GM06990 (cell line): ENCODE results near the gene ALPI.
"Not testable (repeated sequence)": the region's sequence is repeated elsewhere in the genome, so short reads cannot be mapped to it uniquely, and the experiment has no call there.

Experiments used
- DNase-seq: peaks from one replicate; pipeline ENCODE4 v3.0.0-alpha.2; 2011; ENCODE audit not compliant: insufficient read length; ENCODE audit errors: extremely low read depth
- H3K27me3 ChIP-seq: replicated peaks from 2 replicates; pipeline ENCODE4 v1.6.0; 2011; ENCODE audit warnings: low read length; ENCODE audit not compliant: control insufficient read depth, insufficient read depth
- H3K36me3 ChIP-seq: 2 replicates; pipeline ENCODE4 v1.5.1; 2011; ENCODE audit warnings: low read length; ENCODE audit not compliant: control insufficient read depth, insufficient read depth
- H3K4me3 ChIP-seq: replicated peaks from 2 replicates; pipeline ENCODE4 v1.5.1; 2011; ENCODE audit warnings: low read depth, mild to moderate bottlenecking, control low read depth, low read length
- TF ChIP-seq, protein P1 (sequence below): IDR thresholded peaks from 2 replicates; pipeline ENCODE4 v1.5.1; 2011; ENCODE audit warnings: low read length, control low read depth, mild to moderate bottlenecking, inconsistent platforms; ENCODE audit not compliant: insufficient read depth, poor library complexity, severe bottlenecking

Gene ALPI

DNA sequence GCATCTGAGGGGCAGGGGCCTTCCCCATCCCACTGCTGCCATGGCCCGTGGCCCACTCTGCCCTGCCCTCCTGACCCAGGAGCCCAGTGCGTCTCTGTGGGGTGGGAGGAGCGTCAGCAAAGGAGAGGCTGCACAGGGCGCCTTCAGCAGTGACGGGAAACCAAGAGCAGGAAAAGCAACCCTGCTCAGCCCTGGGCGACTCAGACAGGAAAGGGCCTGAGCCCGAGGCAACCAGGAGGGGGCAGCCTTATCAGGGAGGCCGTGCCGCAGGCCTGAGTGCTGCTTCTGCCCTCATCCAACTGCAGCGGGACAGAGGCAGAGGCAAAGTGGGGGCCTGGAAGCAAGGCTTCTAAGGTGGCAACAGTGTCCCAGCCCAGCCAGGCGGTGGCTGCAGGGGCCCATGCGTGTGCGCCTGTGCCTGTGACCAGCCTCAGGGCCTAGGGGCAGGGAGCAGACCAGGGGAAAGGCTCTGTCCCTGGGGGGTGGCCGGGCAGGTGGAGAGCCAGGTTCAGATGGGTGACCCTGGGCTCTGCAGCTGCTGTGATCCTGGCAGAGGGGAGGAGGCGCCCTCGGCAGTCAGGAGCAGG, 23.3 kb upstream of the ALPI start:
- DNase-seq = no peak
- TF ChIP-seq, protein P1, sequence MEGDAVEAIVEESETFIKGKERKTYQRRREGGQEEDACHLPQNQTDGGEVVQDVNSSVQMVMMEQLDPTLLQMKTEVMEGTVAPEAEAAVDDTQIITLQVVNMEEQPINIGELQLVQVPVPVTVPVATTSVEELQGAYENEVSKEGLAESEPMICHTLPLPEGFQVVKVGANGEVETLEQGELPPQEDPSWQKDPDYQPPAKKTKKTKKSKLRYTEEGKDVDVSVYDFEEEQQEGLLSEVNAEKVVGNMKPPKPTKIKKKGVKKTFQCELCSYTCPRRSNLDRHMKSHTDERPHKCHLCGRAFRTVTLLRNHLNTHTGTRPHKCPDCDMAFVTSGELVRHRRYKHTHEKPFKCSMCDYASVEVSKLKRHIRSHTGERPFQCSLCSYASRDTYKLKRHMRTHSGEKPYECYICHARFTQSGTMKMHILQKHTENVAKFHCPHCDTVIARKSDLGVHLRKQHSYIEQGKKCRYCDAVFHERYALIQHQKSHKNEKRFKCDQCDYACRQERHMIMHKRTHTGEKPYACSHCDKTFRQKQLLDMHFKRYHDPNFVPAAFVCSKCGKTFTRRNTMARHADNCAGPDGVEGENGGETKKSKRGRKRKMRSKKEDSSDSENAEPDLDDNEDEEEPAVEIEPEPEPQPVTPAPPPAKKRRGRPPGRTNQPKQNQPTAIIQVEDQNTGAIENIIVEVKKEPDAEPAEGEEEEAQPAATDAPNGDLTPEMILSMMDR = peak; percentile 25
- H3K4me3 ChIP-seq = no peak overlapping the region

DNA sequence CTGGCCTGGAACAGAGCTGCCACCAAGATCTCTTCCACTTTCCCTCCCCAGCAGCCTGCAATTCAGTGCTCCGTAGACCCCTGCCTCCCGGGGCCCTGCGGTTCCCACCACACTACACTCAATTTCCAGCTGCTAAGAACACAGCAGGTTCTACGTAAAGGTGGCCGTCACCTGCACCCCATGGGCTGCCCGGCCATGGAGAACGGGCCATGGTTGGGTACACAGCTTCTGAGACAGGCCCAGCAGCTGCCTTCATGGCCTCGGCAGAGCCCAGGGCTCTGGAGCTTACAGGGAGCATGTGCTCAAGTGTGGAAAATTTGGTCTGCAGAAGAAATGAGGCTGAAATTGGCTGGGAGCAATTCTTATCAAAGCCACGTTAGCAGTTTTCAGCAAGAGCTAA, 22.3 kb upstream of the ALPI start:
- not testable (repeated sequence) for H3K36me3 ChIP-seq, DNase-seq, H3K4me3 ChIP-seq

More for the DNA sequence above, 23.3 kb upstream of the ALPI start:
- no peaks in the 10 kb centered on the region; the same call in 1 of the 2 replicates for H3K27me3 ChIP-seq
- no peaks in the 10 kb centered on the region for H3K36me3 ChIP-seq

DNA sequence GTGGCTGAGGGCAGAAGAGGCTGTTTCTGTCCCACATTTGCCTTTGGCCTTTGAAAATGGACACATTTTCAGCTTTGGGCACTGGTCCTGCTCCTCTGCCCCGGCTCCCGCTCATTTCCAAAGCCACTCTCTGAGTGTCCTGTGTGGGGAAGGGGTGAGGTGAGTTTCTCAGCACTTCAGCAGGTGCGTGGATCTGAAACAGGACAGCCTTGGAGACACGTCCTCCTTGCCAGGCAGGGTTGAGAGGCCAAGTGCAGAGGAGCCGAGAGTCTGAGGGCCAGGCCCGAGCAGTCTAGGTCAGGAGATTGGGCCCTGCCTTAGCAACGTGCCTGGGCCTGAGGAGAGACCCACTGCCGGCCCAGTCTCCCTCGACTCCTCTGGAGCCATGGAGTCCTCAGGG, 21.9 kb upstream of the ALPI start:
- no peak for DNase-seq
- TF ChIP-seq, protein P1 = no peak
- H3K27me3 ChIP-seq = no peaks in the 10 kb centered on the region; the same call in 1 of the 2 replicates
- no peaks in the 10 kb centered on the region for H3K36me3 ChIP-seq
- no peak overlapping the region for H3K4me3 ChIP-seq

More for the DNA sequence above, 22.3 kb upstream of the ALPI start:
- not testable (repeated sequence) for H3K27me3 ChIP-seq

DNA sequence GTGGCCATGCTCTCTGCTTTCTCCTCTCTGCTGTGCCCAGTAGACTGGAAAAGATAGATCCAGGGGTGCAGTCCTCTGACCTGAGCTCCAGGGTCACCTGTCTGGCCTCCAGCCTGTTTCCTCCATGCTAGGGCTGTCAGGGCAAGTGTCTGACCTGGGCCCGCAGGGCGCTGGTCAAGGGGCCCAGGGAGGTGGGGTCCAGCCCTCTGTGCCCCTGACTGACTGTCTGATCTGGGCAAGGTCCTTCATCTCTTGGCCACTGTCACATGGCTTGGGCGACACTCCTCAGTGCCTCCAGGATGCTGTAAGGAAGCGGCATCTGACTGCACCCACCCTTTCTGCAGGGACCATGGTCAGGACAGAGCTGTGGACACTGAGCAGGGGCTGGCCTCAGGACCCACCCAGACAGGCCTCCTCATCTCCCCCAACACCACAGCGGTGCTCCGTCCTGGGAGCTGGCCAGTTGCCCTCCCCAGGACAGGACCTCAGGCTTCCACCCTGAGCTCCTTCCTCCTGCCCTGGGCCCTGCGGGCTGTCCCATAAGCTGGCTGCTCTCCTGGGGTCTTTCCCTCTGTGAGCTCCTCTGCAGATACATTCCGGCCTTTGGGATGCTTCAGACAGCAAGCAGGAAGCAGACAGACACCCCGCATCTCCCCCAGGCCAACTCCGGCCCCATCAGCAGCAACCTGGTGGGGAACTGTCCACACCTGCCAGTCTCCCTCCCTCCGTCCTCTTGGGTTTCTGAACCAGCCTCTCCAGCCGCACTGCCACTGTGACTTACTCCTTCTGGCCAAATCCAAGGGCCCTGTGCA, 21.2 kb upstream of the ALPI start:
- no peaks in the 10 kb centered on the region for H3K36me3 ChIP-seq
- no peak overlapping the region for H3K4me3 ChIP-seq
- TF ChIP-seq, protein P1 = no peak
- H3K27me3 ChIP-seq = no peaks in the 10 kb centered on the region; the same call in 1 of the 2 replicates
- no peak for DNase-seq

DNA sequence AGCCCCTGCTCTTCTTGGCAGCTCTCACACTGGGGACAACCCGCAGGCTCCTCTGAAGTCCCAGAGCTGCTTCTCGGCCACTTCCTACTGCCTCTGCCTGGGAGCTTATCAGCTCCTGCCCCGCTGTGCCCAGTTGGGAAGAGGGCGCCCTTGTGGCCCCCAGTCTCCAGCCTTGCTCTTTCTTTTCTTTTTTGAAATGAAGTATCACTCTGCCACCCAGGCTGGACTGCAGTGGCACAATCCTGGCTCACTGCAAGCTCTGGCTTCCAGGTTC, 20.6 kb upstream of the ALPI start:
- DNase-seq = no peak
- Histone ChIP-seq H3K36me3 (no peaks in the 10 kb centered on the region), H3K27me3 (no peaks in the 10 kb centered on the region; the same call in 1 of the 2 replicates), H3K4me3 (no peak overlapping the region)
- TF ChIP-seq, protein P1 = no peak

DNA sequence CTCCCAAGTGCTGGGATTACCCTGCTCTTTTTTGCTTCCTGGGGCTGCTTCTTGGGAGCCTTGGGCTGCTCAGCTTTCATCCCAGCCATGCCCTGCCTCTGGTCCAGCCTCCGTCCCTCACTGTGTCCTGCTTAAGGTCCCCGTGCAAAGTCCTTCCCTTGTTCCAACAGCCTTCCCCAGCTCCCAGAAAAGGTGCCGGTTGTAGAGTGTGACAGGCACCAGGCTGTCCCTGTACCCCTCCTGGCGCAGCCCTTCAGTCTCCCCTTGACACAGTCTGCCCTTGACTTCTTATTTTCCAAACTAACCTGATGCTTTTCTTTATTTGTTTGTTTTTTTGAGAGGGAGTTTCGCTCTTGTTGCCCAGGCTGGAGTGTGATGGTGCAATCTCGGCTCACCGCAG, 20.1 kb upstream of the ALPI start:
- Histone ChIP-seq H3K27me3 (no peaks in the 10 kb centered on the region; the same call in 1 of the 2 replicates), H3K36me3 (no peaks in the 10 kb centered on the region), H3K4me3 (no peak overlapping the region)
- TF ChIP-seq, protein P1 = no peak
- no peak for DNase-seq
